GM19397 (cell line): ENCODE measurements around the gene ZRANB3.
"Not testable (repeated sequence)": the region's sequence is repeated elsewhere in the genome, so short reads cannot be mapped to it uniquely, and the experiment has no call there.

ENCODE experiments used
- ATAC-seq: cut with Tn5 transposase; IDR thresholded peaks from one replicate; pipeline ENCODE4 v1.9.1; 2021; ENCODE audit warnings: mild to moderate bottlenecking, moderate library complexity; ENCODE audit not compliant: unreplicated experiment

The ZRANB3 gene

DNA sequence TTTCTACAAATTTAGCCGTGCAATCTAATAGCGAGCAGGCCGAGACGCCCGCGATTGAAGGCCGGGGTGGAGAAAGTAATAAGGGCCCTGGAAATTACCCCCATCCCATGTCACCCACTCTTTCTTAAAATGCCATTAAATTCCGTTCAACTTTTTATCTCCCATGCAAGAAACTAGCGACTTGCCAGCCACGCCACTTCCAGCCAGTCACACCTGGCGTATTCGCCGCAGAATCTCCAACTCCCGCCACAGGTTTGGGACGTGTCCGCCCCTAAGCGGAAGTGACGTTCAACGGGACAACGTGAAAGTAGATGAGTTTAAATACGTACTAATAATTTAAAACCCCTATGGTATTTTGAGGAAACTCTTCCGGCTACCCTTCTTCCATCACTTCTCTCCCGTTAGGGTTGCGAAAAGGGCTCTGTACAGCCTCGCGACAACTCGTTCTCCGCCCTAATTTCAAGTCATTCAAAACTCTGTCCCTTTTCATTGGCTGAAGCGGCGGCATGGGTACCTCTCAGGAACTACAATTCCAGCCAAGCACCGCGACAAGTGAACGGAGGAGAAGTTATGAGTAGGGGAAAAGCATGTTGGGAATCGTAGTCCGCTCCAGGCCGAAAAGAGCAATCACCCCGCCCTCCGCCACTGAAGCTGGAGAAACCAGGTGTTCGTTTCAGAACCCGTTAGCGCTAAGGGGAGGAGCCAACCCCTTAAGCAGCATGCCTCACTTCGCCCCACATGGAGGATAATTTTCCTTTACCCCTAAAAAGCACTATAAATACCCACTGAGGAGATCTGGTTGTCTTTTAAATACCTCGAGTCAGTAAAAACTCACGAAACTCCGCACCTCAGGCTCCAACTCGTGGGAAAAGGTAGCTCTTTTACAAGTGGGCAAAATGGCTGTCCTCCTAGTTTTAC lies at the start of gene ZRANB3:
TSS of gene ZRANB3 (minus strand) at position 906 of the 918 bp plus-strand sequence.
- ATAC-seq, result peak; percentile 67

DNA sequence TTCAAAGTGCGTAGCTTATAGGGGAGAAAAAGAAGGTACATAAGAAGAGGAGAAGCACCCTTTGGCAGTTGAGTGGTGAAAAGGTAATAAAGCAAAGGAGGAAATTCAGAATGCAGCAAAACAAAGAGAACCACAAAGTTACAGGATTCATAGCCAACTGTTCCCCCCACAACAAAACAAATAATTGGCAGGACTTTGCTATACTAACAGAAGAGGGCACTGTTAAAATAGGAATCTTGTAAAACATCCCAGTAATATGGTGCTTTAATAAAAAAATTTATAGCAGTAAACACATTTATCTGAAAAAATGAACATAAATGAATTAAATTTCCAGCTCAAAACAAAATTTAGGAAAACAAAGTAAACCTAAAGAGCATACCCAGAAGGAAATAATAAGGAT lies 42.6 kb upstream of the ZRANB3 start:
- ATAC-seq, result no peak

DNA sequence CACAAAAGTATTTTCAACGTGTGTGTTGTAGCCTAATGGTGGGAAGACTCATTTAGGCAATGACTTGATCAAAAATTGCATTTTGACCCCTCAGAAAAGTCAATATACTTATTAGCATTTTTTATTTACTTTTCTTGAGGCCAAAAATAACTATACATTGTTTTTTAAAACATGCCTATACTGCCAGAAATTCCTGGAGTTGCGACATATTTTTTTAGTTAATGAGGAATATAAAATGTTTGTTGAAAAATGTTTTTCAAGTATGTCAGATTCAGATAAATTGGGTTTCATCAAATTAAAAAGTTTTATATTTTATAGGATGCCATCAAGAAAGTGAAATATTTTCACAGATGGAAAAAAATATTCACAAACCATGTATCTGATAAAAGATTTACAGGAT lies 39.9 kb upstream of the ZRANB3 start:
- no peak for ATAC-seq

DNA sequence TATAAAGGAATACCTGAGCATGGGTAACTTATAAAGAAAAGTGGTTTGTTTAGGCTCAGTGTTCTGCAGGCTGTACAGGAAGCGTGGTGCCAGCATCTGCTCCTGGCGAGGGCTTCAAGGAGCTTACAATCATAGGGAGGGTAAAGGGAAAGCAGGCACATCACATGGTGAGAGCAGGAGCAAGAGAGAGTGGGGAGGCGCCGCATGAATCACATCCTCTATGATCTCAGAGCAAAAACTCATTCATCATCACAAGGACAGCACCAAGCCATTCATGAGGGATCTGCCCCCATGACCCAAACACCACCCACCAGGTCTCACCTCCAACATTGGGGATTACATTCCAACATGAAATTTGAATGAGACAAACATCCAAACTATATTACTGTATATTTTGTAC lies 32.8 kb upstream of the ZRANB3 start:
- ATAC-seq, result no peak

DNA sequence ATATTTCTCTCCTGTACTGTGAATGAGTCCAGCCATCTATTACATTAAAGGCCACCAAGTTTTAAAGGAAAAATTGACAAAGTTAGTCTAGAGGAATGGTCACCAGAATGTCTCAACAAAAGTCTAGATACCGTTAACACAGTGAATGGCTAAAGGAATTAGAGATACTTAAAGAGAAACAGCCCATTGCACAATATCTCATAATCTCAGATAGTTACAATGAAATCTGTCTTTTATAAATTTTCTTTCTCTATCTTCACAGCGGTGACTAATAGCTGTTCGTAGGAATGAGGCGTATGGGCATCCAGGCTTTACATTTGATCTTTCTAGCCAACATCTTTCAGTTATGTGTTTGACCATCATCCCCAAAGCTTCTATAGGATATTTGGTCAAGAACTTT lies 30.9 kb upstream of the ZRANB3 start:
- ATAC-seq, result no peak

DNA sequence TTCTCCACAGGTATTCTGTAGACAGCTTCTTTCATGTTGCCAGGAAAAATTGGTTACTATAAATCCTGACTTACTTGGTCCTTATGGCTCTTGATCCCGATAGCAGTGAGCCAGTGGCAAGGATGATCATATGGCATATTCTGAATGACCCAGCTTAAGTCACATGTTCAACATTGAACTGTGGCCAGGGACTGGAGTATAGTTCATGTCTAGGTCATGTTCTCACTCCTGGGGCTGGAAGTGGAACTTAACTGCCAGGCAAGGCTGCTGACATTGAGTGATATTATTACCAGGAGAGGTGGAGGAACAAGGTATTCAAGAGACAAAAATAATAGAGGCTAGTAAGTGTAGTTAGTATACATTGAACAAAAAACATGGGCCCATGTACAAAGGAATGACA lies 26.5 kb upstream of the ZRANB3 start:
- ATAC-seq, result no peak

DNA sequence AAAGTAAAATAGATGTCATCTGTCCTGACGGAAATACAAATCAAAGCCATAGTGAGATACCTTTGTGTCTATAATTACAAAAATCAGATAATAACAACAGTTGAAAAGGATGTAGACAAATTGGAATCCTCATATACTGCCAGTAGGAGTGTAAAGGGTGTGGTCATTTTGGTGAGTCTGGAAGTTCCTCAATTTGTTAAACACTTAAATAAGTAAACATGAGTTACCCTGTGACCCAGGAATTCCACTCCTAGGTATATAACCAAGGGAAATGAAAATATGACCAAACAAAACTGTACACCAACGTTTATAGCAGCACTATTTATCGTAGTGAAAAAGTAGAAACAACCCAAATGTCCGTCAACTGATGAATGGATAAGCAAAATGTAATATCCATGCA lies 24.3 kb upstream of the ZRANB3 start:
- ATAC-seq, result no peak

DNA sequence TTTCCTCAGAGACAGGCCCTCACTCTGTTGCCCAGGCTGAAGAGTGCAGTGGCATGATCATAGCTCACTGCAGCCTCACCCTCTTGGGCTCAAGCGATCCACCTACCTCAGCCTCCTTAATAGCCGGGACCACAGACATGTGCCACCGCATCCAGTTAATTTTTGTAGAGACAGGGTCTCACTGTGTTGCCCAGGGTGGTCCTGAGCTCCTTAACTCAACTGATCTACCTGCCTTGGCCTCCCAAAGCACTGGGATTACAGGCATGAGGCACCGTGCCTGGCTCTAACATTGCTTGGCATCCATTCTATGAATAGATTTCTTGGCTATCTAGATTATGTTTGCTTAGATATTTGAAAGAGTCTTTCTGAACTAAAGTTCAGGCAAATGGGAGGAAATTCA lies 21.9 kb upstream of the ZRANB3 start:
- no peak for ATAC-seq

DNA sequence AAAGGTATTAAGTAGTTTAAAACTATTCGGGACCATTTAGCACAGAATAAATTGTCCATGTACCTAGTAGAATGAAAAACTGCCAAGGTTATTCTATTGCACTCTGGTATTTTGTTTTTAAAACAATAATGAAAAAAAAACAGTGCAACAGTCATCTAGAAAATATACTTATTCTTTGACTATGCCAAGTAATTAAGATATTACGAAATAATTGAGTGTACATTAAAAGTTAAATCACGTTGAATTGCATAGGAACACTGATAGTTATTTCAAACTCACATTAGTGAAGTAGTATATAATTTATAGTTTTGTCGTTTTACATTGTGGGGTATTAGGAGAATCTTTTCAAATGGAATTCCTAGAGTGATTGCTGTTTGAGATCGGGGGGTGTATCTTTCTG lies 20.3 kb upstream of the ZRANB3 start:
- ATAC-seq, result no peak

DNA sequence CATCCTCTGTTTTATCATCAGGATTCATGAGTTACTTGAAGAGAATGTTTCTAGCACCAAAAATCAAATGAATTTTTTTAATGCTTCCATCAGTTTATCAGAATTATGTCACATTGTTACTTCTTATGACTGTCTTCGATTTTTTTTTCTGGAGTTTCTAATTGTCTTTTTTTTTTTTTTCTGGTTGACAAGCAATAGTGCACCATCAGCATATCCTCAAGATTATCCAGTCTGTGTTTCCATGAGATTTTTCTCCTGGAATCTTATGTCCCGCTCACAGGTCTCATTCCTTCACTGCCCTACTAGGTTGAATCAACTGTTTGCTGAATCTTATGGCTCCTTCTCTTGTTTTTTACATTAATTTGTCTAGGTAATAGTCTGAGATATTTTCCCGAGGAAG lies 16.3 kb upstream of the ZRANB3 start:
- ATAC-seq, result no peak

DNA sequence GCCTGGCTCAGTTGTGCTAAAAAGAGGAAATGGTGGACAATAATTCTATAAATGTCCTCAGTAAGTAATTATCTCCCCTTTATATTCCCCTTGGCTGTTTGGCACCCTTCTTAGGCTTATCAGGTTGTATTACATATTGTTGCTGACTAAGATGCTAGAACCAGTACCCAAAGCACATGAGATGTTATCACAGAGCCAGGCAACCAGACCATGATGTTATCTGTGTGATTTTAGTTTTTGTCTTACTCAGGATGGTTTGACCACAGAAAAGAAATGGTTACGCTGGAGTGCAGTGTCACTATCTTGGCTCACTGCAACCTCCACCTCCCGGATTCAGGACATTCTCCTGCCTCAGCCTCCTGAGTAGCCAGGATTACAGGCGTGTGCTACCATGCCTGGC lies 15.4 kb upstream of the ZRANB3 start:
- no peak for ATAC-seq

DNA sequence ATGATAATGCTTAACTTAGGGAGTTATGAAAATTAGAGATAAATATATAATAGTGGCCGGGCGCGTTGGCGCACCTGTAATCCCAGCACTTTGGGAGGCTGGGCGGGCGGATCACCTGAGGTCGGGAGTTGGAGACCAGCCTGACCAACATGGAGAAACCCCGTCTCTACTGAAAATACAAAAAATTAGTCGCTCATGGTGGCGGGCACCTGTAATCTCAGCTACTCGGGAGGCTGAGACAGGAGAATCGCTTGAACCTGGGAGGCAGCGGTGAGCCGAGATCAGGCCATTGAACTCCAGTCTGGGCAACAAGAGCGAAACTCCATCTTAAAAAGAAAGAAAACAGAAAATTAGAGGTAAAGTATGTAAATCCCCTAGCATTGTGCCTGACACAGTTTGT lies 2.5 kb upstream of the ZRANB3 start:
- not testable (repeated sequence) for ATAC-seq

DNA sequence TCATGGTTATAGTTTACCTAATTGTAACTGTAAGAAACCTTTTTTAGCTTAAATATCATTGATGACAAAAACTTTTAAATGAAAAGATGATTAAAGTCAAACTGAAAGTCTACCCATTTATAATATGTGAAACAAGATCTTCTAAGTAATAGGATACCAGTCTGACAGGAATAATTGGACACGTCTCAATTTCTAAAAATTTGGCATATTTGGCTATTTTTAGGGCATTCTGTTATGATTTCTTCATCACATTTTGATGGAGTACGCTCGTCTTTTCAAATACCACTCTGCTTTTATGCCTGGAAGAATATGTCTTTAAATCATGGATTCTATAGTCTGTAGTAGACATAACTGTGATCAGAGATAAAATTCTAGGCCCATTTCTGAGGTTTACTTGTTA lies 1.6 kb upstream of the ZRANB3 start:
- no peak for ATAC-seq

DNA sequence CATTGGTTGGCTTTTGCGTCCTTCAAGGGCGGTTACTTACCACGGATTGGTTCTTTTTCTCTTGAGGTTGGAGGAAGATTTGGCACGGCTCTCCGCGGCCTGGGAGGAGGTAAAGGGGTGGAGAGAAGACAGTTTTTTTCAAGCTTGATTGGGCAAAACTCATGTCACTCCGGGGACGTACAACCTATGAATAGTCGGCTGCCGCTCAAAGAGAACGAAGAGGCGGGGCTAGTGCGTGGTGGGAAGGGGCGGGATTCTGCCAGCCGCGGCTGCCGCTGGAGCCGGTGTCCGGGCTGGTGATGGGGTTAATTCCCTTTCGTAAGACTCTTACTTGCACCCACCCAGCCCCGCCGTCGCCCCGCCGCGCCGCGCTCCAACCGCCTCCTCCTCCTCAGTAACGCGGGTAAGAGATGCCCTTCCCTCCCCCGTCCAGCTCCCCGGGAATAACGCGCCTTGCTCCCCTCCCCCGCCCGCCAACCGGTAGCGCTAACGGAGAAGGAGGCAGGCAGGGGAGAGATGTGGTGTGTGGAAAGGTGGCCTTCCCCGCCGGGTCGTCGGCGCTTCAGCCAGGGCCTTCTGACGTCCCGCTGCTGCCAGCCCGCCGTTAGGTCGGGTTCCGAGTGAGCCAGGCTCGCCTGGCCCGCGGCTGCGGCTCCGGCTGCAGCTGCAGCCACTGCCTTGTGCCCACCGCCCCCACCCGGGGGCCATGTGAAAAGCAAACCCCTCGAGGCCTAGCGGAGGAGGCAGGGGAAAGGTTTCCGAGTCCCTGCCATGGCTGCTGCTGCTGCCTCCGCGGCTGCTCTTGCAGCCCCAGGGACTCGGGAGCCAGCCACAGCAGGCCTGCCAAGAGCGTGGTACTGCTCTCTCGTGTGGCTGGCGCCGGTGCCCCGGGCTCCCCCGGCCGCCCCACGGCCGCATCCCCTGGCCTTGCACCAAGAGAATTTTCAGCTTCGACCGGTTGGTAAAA lies 496 bp upstream of the ZRANB3 start, which contains the start of gene R3HDM1:
TSS of gene R3HDM1 (plus strand) at position 254 of the 967 bp plus-strand sequence. CDS start 73,362 bp downstream, outside the sequence.
- ATAC-seq, result peak; percentile 71

DNA sequence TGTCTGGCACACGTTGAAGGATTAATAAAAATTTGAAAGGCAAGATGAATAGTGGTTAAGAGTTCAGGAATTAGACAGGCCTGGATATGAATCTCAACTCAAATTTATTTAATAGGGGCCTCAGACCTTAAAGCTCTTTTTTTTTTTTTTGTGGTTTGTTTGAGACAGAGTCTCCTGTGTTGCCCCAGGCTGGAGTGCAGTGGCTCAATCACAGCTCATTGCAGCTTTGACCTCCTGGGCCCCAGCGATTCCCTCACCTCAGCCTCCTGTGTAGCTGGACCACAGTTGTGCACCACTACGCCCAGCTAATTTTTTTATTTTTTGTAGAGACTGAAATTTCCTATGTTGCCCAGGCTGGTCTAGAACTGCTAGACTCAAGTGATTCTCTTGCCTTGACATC lies 3.0 kb downstream of the ZRANB3 start:
- no peak for ATAC-seq

DNA sequence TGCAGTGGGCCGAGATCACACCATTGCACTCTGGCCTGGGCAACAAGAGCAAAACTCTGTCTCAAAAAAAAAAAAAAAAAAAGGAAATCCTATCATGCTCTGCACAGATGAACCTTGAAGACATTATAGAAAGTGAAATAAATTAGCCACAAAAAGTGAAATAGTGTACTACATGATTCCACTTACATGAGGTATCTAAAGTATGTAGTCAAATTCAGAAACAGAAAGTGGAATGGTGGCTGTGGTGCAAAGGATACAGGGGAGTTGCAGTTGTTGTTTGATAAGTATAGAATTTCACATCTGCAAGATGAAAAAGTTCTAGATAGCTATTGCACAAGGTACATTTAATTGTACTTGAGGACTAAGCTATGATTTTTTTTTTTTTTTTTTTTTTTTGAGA lies 5.2 kb downstream of the ZRANB3 start:
- no peak for ATAC-seq

DNA sequence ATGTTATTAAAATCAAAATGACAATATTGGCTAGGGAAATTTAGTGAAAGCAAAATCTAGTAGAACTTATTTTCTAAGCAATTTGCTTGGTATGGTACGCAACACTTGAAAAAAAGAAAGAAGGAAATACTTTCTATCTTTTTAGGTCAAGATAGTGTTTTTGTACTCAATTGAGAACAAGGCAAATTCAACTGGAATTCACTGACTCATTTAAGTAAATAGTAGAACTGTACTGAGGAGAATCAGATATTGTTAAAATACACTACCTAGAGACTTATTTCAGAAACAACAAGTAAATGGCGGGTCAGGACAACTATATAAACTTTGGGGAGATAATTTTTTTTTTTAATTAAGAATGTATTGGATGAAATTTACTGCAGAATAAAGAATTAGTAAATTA lies 18.9 kb downstream of the ZRANB3 start:
- ATAC-seq, result no peak

DNA sequence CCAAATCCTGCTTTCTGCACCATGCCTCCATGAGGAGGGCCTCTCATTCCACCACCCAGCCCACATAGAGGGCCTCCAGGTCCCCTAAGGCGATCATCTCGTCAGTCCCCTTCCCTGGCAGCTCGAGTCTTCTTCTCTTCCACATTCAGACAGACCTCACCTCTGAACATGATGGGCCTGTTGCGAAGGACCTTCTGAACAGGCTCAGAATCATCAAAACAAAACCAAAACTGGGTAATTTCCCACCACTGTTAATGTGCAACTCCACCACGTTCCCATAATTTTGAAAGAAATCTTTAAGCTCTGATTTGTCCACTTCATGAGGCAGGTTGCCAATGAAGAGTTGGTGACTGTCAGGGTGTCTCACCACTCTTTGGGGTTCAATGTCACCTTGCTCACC lies 20.4 kb downstream of the ZRANB3 start:
- ATAC-seq, result no peak

DNA sequence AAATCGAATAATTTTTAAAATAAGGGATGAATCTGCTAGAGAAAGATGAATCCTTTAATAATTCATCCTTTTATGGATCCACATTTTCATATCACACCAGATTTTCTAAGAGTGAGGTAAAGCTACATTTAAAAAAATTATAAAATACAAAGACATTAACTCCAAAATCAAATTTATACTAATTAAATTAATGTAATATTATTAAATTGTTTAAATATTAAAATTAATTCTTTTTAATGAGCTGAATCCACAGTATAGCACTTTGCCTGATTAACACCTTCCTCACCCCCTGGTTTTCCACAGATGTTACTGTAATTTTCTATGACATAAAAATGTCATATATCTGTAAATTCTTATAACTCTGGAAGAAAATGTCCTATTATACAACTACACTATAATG lies 26.2 kb downstream of the ZRANB3 start:
- ATAC-seq, result no peak

DNA sequence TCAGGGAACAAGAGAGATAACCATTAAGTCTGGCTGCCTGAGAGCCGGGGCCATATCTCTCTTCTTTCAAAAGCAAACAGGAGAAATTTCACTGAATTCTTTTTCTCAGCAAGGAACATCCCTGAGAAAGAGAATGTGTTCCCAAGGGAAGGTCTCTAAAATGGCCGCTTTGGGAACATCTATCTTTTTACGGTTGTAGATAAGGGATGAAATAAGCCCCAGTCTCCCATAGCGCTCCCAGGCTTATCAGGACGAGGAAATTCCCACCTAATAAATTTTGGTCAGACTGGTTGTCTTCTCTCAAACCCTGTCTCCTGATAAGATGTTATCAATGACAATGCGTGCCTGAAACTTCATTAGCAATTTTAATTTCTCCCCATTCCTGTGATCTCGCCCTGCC lies 32.4 kb downstream of the ZRANB3 start:
- not testable (repeated sequence) for ATAC-seq

DNA sequence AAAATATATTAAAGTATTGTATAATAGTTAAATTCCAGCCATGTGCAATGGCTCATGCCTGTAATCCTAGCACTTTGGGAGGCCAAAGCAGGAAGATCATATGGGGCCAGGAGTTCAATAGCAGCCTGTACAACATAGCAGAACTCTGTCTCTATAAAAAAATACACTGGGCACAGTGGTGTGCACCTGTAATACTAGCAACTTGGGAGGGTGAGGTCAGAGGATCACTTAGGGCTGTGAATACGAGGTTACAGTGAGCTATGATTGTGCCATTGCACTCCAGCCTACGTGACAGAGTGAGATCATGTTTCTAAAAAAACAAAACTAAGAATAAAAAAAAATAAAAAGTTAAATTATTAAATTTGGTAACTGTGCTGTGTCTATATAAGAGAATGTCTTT lies 36.1 kb downstream of the ZRANB3 start:
- no peak for ATAC-seq

DNA sequence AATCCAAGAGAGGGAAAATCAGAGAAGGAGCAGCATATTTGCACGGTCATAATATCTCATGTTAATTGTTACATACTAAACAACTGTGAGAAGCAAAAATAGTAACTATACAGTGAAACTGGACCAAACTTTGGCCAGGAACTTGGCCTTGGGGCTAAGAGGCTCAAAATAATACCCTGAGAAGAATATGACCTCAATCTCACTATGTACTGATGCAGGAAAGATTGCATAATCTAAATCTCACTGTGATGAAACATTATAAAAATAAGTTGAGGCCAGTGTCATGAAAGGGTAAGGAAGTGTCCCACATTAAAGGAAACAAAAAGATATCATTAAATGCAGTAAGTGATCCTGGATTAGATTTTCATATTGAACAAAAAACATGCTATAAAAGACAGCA lies 36.5 kb downstream of the ZRANB3 start:
- no peak for ATAC-seq
